DND-41 (cell line): ENCODE results near the gene SPNS2.

ENCODE experiments used
- ATAC-seq: fragments of 200-7000 bp; cut with Tn5 transposase; 3 replicates; pipeline ENCODE4 v1.9.1; 2021; ENCODE audit warnings: low read depth; ENCODE audit not compliant: insufficient read depth
- DNase-seq: peaks from one replicate; pipeline ENCODE4 v3.0.0-alpha.2; 2020
- H2AFZ ChIP-seq: 2 replicates; pipeline ENCODE4 v1.6.0; 2012; ENCODE audit warnings: low read depth, low read length
- H3K27ac ChIP-seq: 2 replicates; pipeline ENCODE4 v1.5.1; 2012; ENCODE audit warnings: low read length, inconsistent platforms
- H3K27me3 ChIP-seq: fragments of 200-600 bp; sonication (generic); 2 replicates; pipeline ENCODE4 v1.6.0; 2012; ENCODE audit warnings: low read length, mild to moderate bottlenecking, inconsistent platforms; ENCODE audit not compliant: insufficient read depth, poor library complexity
- H3K36me3 ChIP-seq: 2 replicates; pipeline ENCODE4 v1.5.1; 2012; ENCODE audit warnings: low read length, inconsistent platforms; ENCODE audit not compliant: insufficient read depth
- H3K4me1 ChIP-seq: 2 replicates; pipeline ENCODE4 v1.5.1; 2012; ENCODE audit warnings: mild to moderate bottlenecking, low read length; ENCODE audit not compliant: insufficient read depth
- H3K4me2 ChIP-seq: 2 replicates; pipeline ENCODE4 v1.6.0; 2012; ENCODE audit warnings: mild to moderate bottlenecking, moderate library complexity, low read length, inconsistent platforms; ENCODE audit not compliant: insufficient read depth
- H3K4me3 ChIP-seq, 2 experiments: fragments of 200-600 bp in 1 of 2; shearing (Covaris generic) in 1 of 2; 2 replicates each; pipeline ENCODE4 v1.5.1; 2012 to 2016; ENCODE audit warnings: inconsistent platforms in 2 of 2, low read length in 2 of 2, mild to moderate bottlenecking in 2 of 2, low read depth in 1 of 2, moderate library complexity in 1 of 2
- H3K79me2 ChIP-seq: 2 replicates; pipeline ENCODE4 v1.6.0; 2012; ENCODE audit warnings: low read length, inconsistent platforms; ENCODE audit not compliant: insufficient read depth
- H3K9ac ChIP-seq: 2 replicates; pipeline ENCODE4 v1.6.0; 2012; ENCODE audit warnings: low read depth, mild to moderate bottlenecking, inconsistent platforms, low read length, moderate library complexity
- H3K9me3 ChIP-seq: 2 replicates; pipeline ENCODE4 v1.5.1; 2012; ENCODE audit warnings: low read length, moderate library complexity, mild to moderate bottlenecking, inconsistent platforms; ENCODE audit not compliant: insufficient read depth, severe bottlenecking
- H4K20me1 ChIP-seq: 2 replicates; pipeline ENCODE4 v1.6.0; 2012; ENCODE audit warnings: low read length; ENCODE audit not compliant: insufficient read depth
- EZH2 ChIP-seq: IDR thresholded peaks from 3 replicates; pipeline ENCODE4 v1.6.1; 2012; ENCODE audit warnings: borderline replicate concordance, low read depth, mild to moderate bottlenecking, moderate library complexity, low read length, inconsistent platforms; ENCODE audit not compliant: severe bottlenecking
- TF ChIP-seq, protein P1 (sequence below): IDR thresholded peaks from 2 replicates; pipeline ENCODE4 v1.5.1; 2012; ENCODE audit warnings: borderline replicate concordance, low read length, moderate library complexity, mild to moderate bottlenecking; ENCODE audit not compliant: poor library complexity, severe bottlenecking; ENCODE audit errors: extremely low read depth

The SPNS2 gene

DNA sequence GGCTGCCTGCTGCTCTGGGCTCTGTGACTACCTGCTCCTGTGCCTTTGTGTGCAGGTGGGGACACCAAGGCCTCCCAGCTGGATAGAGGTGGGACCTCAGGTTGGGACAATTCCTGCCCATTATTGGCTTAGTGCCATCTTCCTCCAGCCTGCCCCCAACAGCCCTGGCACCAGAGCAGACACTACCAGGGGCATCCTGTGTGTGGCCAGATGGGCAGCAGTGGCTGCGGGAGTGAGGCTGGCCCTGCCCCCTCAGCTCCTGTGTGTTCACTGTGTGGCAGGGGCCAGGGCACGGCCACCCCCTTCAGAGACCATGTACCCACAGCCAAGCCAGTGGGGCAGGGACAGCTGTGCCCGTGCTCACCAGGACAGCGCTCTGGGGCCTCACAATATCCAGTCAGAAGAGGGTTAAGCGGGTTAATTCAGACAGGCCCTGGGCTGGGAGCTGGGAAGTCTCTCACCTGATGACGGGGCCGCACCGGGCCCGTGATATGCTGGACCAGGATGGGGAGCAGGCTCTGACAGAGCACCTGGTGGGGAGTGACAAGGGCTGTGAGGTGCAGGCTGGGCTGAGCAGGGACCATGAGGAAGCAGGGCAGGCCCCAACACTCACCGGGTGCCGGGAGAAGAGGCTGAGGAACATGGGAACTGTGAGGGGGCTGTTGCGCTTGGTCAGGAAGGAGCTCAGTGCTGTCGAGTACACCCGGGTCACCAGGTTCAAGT is 43.5 kb downstream of the SPNS2 start:
- DNase-seq (no peak), ATAC-seq (no peak)
- peaks cover 44% of the 10 kb centered on the region for H4K20me1 ChIP-seq
- no peak for TF ChIP-seq EZH2
- TF ChIP-seq, protein P1, sequence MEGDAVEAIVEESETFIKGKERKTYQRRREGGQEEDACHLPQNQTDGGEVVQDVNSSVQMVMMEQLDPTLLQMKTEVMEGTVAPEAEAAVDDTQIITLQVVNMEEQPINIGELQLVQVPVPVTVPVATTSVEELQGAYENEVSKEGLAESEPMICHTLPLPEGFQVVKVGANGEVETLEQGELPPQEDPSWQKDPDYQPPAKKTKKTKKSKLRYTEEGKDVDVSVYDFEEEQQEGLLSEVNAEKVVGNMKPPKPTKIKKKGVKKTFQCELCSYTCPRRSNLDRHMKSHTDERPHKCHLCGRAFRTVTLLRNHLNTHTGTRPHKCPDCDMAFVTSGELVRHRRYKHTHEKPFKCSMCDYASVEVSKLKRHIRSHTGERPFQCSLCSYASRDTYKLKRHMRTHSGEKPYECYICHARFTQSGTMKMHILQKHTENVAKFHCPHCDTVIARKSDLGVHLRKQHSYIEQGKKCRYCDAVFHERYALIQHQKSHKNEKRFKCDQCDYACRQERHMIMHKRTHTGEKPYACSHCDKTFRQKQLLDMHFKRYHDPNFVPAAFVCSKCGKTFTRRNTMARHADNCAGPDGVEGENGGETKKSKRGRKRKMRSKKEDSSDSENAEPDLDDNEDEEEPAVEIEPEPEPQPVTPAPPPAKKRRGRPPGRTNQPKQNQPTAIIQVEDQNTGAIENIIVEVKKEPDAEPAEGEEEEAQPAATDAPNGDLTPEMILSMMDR = no peak
- H3K27me3 ChIP-seq = no peaks in the 10 kb centered on the region
- H3K36me3 ChIP-seq = peaks cover 89% of the 10 kb centered on the region
- H3K27ac ChIP-seq = no peak overlapping the region
- no peak overlapping the region for H3K4me3 ChIP-seq
- no peaks in the 10 kb centered on the region for H3K9me3 ChIP-seq
- no peak overlapping the region for H2AFZ ChIP-seq
- no peak overlapping the region for H3K9ac ChIP-seq
- H3K79me2 ChIP-seq = no peaks in the 10 kb centered on the region
- H3K4me2 ChIP-seq = no peak overlapping the region
- H3K4me1 ChIP-seq = no peaks in the 10 kb centered on the region

DNA sequence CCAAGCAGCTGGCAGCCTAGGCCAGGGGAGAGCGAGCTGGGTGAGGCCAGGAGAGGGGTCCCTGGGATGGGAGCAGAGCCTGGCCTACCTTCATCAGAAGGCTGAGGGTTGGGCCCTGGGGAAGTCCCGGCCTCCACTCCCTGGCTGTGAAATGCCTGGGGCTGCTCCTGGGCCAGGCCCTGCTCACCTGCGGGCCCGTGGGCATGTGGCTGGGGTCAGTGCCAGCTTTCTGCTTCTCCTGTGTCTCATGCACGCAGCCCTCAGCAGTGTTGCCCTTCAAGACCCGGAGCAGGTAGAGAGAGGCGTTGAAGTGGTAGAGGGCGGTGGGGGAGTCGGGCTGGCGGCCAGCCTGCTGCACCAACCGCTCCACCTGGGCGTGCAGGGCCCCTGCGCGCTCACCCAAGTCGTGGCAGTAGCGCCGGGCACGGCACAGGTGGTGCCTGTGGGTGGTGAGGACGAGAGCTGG is 44.1 kb downstream of the SPNS2 start:
- Histone ChIP-seq H3K79me2 (no peaks in the 10 kb centered on the region), H2AFZ (no peak overlapping the region), H3K27ac (no peak overlapping the region), H3K9ac (no peak overlapping the region), H4K20me1 (peaks cover 43% of the 10 kb centered on the region), H3K4me1 (no peaks in the 10 kb centered on the region), H3K4me3 (no peak overlapping the region), H3K9me3 (no peaks in the 10 kb centered on the region), H3K36me3 (peaks cover 93% of the 10 kb centered on the region), H3K4me2 (no peak overlapping the region), H3K27me3 (no peaks in the 10 kb centered on the region)
- DNase-seq (no peak), ATAC-seq (no peak)
- no peak for TF ChIP-seq EZH2
- TF ChIP-seq, protein P1 = no peak

DNA sequence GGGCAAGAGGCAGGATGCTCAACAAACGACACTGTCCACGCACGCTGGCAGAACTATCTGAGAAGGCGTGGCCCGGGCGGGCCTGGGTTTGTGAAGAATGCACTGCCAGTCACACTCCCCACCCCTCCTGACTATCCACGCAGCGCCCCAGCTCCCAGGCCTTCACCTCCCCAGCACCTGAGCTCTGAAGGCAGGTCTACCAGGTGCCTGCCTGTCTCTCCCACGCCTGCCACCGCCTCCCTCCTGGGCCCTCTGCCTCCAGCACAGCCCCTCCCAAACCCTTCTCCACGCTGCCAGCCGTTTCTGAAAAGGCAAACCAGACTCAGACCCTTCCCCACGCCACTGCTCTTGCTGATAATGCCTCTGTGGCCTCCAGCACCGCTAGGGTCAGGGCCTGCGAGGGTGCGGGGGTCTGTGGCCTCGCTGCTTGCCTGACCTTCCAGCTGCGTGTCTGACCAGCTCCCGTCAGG is 44.9 kb downstream of the SPNS2 start:
- Histone ChIP-seq H3K4me3 (no peak overlapping the region), H3K36me3 (peaks cover 93% of the 10 kb centered on the region), H3K9me3 (no peaks in the 10 kb centered on the region), H2AFZ (no peak overlapping the region), H3K4me2 (no peak overlapping the region), H3K27ac (no peak overlapping the region), H3K9ac (no peak overlapping the region), H3K79me2 (no peaks in the 10 kb centered on the region), H3K4me1 (no peaks in the 10 kb centered on the region), H4K20me1 (peaks cover 42% of the 10 kb centered on the region), H3K27me3 (no peaks in the 10 kb centered on the region)
- ATAC-seq (no peak), DNase-seq (no peak)
- no peak for TF ChIP-seq EZH2
- TF ChIP-seq, protein P1 = no peak
